GM23338 (cell line): ENCODE results near the gene ELMO3. TPM values are rescaled to one million over a fixed set of nuclear protein-coding genes. Genes with fewer than 3 reads are reported as not detected.
A peak's percentile ranks its signal among the peaks of the same experiment; 100 is the strongest.

Experiments
- ATAC-seq: fragments of 200-7000 bp; cut with Tn5 transposase; 3 replicates; pipeline ENCODE4 v1.9.1; 2020
- DNase-seq: peaks from one replicate; pipeline ENCODE4 v3.0.0-alpha.2; 2015; ENCODE audit warnings: low spot score
- H2AFZ ChIP-seq: fragments of 200-600 bp; sonication (generic); 2 replicates; pipeline ENCODE4 v1.8.0; 2016; ENCODE audit warnings: antibody characterized with exemption, mild to moderate bottlenecking, moderate library complexity
- H3F3A ChIP-seq: fragments of 200-600 bp; sonication (generic); replicated peaks from 2 replicates; pipeline ENCODE4 v1.8.0; 2017; ENCODE audit warnings: antibody characterized with exemption, mixed run types, low read depth
- H3K27ac ChIP-seq: fragments of 200-600 bp; sonication (generic); 2 replicates; pipeline ENCODE4 v1.6.1; 2016; ENCODE audit warnings: low read depth
- H3K27me3 ChIP-seq: fragments of 200-600 bp; sonication (generic); 2 replicates; pipeline ENCODE4 v1.8.0; 2016; ENCODE audit warnings: mild to moderate bottlenecking, mixed run types, moderate library complexity; ENCODE audit not compliant: insufficient read depth
- H3K36me3 ChIP-seq: fragments of 200-600 bp; sonication (generic); 2 replicates; pipeline ENCODE4 v1.8.0; 2016; ENCODE audit warnings: mild to moderate bottlenecking; ENCODE audit not compliant: insufficient read depth
- H3K4me1 ChIP-seq: fragments of 200-600 bp; sonication (generic); 2 replicates; pipeline ENCODE4 v1.8.0; 2016; ENCODE audit warnings: mild to moderate bottlenecking, moderate library complexity; ENCODE audit not compliant: insufficient read depth
- H3K4me2 ChIP-seq: fragments of 200-600 bp; sonication (generic); 2 replicates; pipeline ENCODE4 v1.7.1; 2017; ENCODE audit warnings: mixed run types
- H3K4me3 ChIP-seq: fragments of 200-600 bp; sonication (generic); 2 replicates; pipeline ENCODE4 v1.6.1; 2016; ENCODE audit warnings: mixed run types
- H3K79me2 ChIP-seq: fragments of 200-600 bp; sonication (generic); replicated peaks from 2 replicates; pipeline ENCODE4 v1.8.0; 2017; ENCODE audit warnings: mild to moderate bottlenecking; ENCODE audit not compliant: insufficient read depth
- H3K9me2 ChIP-seq: fragments of 200-600 bp; sonication (generic); 2 replicates; pipeline ENCODE4 v1.8.0; 2017; ENCODE audit not compliant: insufficient read depth
- H4K20me1 ChIP-seq: fragments of 200-600 bp; sonication (generic); replicated peaks from 2 replicates; pipeline ENCODE4 v1.8.0; 2017; ENCODE audit warnings: mild to moderate bottlenecking; ENCODE audit not compliant: insufficient read depth
- H3K27ac Mint-ChIP-seq: 2 replicates; pipeline ENCODE4 v1.8.0; 2020; ENCODE audit warnings: inconsistent platforms, mild to moderate bottlenecking, moderate library complexity, mixed read lengths
- H3K27me3 Mint-ChIP-seq: 3 replicates; pipeline ENCODE4 v1.8.0; 2022; ENCODE audit warnings: low read depth, mild to moderate bottlenecking, moderate library complexity, mixed read lengths, inconsistent platforms; ENCODE audit not compliant: insufficient read depth, poor library complexity
- H3K36me3 Mint-ChIP-seq: 3 replicates; pipeline ENCODE4 v1.8.0; 2021; ENCODE audit warnings: low read depth, mild to moderate bottlenecking, inconsistent platforms, moderate library complexity, mixed read lengths
- H3K4me1 Mint-ChIP-seq: 3 replicates; pipeline ENCODE4 v1.8.0; 2020; ENCODE audit warnings: mild to moderate bottlenecking, inconsistent platforms, mixed read lengths
- H3K4me3 Mint-ChIP-seq: 3 replicates; pipeline ENCODE4 v1.8.0; 2021; ENCODE audit warnings: moderate library complexity, mild to moderate bottlenecking, inconsistent platforms, mixed read lengths
- H3K9me3 Mint-ChIP-seq: 3 replicates; pipeline ENCODE4 v1.8.0; 2020; ENCODE audit warnings: moderate library complexity, mild to moderate bottlenecking, inconsistent platforms, mixed read lengths
- CREB1 ChIP-seq: fragments of 250-450 bp; sonication (Bioruptor Pico); IDR thresholded peaks from 2 replicates; pipeline ENCODE4 v1.5.0; 2020; ENCODE audit warnings: low read depth, mild to moderate bottlenecking, moderate library complexity
- EZH2 ChIP-seq: fragments of 200-600 bp; sonication (generic); IDR thresholded peaks from one replicate; pipeline ENCODE4 v1.8.0; 2017; ENCODE audit warnings: antibody characterized with exemption, mild to moderate bottlenecking, low read depth; ENCODE audit not compliant: unreplicated experiment
- JUNB ChIP-seq: IDR thresholded peaks from one replicate; pipeline ENCODE4 v1.6.1; 2016; ENCODE audit warnings: antibody characterized with exemption; ENCODE audit not compliant: unreplicated experiment
- NANOG ChIP-seq: IDR thresholded peaks from 2 replicates; pipeline ENCODE4 v1.6.1; 2016; ENCODE audit warnings: antibody characterized with exemption, borderline replicate concordance
- POLR2AphosphoS5 ChIP-seq: IDR thresholded peaks from 2 replicates; pipeline ENCODE4 v1.6.1; 2016; ENCODE audit warnings: antibody characterized with exemption, low read depth
- REST ChIP-seq: IDR thresholded peaks from one replicate; pipeline ENCODE4 v1.6.1; 2018; ENCODE audit warnings: antibody characterized with exemption; ENCODE audit not compliant: unreplicated experiment
- ZNF114 ChIP-seq: fragments of 250-450 bp; sonication (Bioruptor Pico); IDR thresholded peaks from 2 replicates; pipeline ENCODE4 v1.5.0; 2020; ENCODE audit warnings: mild to moderate bottlenecking, moderate library complexity
- polyA plus RNA-seq: library from polyadenylated mRNA; unstranded; fragments of >200 nt; fragmentation: Nextera tagmentation; extraction: Ambion mirVana; gene quantifications from 2 replicates; pipeline ENCODE4 v1.2.1, GENCODE V29; 2016
- total RNA-seq: library from RNA; depleted of rRNA; stranded (reverse); fragments of >200 nt; shearing (Covaris generic); gene quantifications from 2 replicates; pipeline ENCODE4 v1.2.3, GENCODE V29; 2014

Gene ELMO3
- total and polyA plus RNA-seq, 2 experiments from 2014 or later: 4.7 to 16.2 TPM

GRCh38 chr16:67174706-67175231, 24.2 kb upstream of the ELMO3 start:
- H3K79me2 ChIP-seq: no peaks in the 10 kb centered on the region
- DNase-seq: no peak
- no peaks in the 10 kb centered on the region for H3K36me3 ChIP-seq
- H3K9me3 Mint-ChIP-seq: no peaks in the 10 kb centered on the region; the same call in 1 of the 3 replicates
- peaks cover 82% of the 10 kb centered on the region for H3K27me3 Mint-ChIP-seq
- H3K27ac ChIP-seq: no peak overlapping the region
- peaks cover 78% of the 10 kb centered on the region for H3K27me3 ChIP-seq
- TF ChIP-seq CREB1 (CRISPR knock-in tag): no peak
- TF ChIP-seq ZNF114 (CRISPR knock-in tag): no peak
- peak; percentile 64 for TF ChIP-seq EZH2
- peak overlapping the region; percentile 81; the same call in 1 of the 2 replicates for H2AFZ ChIP-seq
- peak overlapping the region; percentile 88 for H3K4me2 ChIP-seq
- peaks cover 23% of the 10 kb centered on the region; the same call in 1 of the 2 replicates for H3F3A ChIP-seq
- H3K4me3 Mint-ChIP-seq: peak overlapping the region; percentile 76; the same call in 2 of the 3 replicates
- no peak; the same call in 2 of the 3 replicates for ATAC-seq
- peaks cover 11% of the 10 kb centered on the region for H4K20me1 ChIP-seq
- H3K4me3 ChIP-seq: peak overlapping the region; percentile 63
- H3K4me1 Mint-ChIP-seq: peaks cover 34% of the 10 kb centered on the region
- peaks cover 33% of the 10 kb centered on the region for H3K4me1 ChIP-seq
- peaks cover 3% of the 10 kb centered on the region; the same call in 2 of the 3 replicates for H3K36me3 Mint-ChIP-seq
- H3K27ac Mint-ChIP-seq: no peak overlapping the region
- H3K9me2 ChIP-seq: no peaks in the 10 kb centered on the region

DNA sequence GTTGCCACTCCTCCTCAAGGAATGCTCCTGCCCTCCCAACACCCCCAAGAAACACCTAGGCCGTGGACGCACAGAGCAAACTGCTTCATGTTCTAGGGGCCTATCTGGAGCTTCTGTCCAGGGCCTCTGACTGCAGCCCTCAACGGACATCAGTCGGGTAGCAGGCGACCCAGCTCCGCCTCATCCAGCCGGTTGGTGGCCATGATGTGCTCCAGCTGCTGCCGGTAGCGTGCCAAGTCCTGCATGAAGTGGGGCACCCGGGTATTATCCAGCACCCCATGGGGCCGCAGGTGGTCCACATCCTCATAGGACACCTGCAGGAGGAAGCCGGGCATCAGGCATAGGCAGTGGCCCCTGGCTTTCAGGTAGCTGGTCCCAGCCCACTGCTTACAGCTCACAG, 22.3 kb upstream of the ELMO3 start:
- peaks cover 3% of the 10 kb centered on the region; the same call in 2 of the 3 replicates for H3K36me3 Mint-ChIP-seq
- H2AFZ ChIP-seq: no peak overlapping the region
- no peaks in the 10 kb centered on the region for H3K79me2 ChIP-seq
- H3K4me1 ChIP-seq: peaks cover 25% of the 10 kb centered on the region; the same call in 1 of the 2 replicates
- H3K27me3 Mint-ChIP-seq: peaks cover 67% of the 10 kb centered on the region
- no peaks in the 10 kb centered on the region for H3K36me3 ChIP-seq
- H3K4me2 ChIP-seq: no peak overlapping the region
- DNase-seq: no peak
- no peak for TF ChIP-seq EZH2
- TF ChIP-seq JUNB: no peak
- peaks cover 11% of the 10 kb centered on the region for H4K20me1 ChIP-seq
- peaks cover 24% of the 10 kb centered on the region for H3K4me1 Mint-ChIP-seq
- H3K4me3 Mint-ChIP-seq: no peak overlapping the region; the same call in 2 of the 3 replicates
- no peak overlapping the region for H3K27ac ChIP-seq
- H3K27me3 ChIP-seq: peaks cover 62% of the 10 kb centered on the region
- no peak overlapping the region for H3K4me3 ChIP-seq
- no peak for ATAC-seq
- H3F3A ChIP-seq: peaks cover 16% of the 10 kb centered on the region; the same call in 1 of the 2 replicates
- no peak overlapping the region for H3K27ac Mint-ChIP-seq
- H3K9me3 Mint-ChIP-seq: no peaks in the 10 kb centered on the region; the same call in 1 of the 3 replicates
- H3K9me2 ChIP-seq: no peaks in the 10 kb centered on the region

- Histone ChIP-seq H4K20me1 (peaks cover 9% of the 10 kb centered on the region), H3K27ac (no peak overlapping the region), H2AFZ (peak overlapping the region; percentile 81), H3K4me1 (peaks cover 24% of the 10 kb centered on the region), H3K4me3 (peak overlapping the region; percentile 69), H3F3A (peaks cover 16% of the 10 kb centered on the region; the same call in 1 of the 2 replicates), H3K36me3 (no peaks in the 10 kb centered on the region), H3K4me2 (peak overlapping the region; percentile 84), H3K9me2 (no peaks in the 10 kb centered on the region), H3K79me2 (peaks cover 9% of the 10 kb centered on the region), H3K27me3 (peaks cover 49% of the 10 kb centered on the region)
- Mint-ChIP-seq H3K4me1 (peaks cover 23% of the 10 kb centered on the region), H3K4me3 (peak overlapping the region; percentile 70), H3K9me3 (no peaks in the 10 kb centered on the region; the same call in 1 of the 3 replicates), H3K27me3 (peaks cover 54% of the 10 kb centered on the region), H3K27ac (no peak overlapping the region), H3K36me3 (peaks cover 3% of the 10 kb centered on the region; the same call in 2 of the 3 replicates)
- TF ChIP-seq POLR2AphosphoS5: peak; percentile 90
- no peak for TF ChIP-seq NANOG
- peak; percentile 75 for TF ChIP-seq CREB1 (CRISPR knock-in tag)
- no peak for TF ChIP-seq EZH2
- TF ChIP-seq REST: no peak
- DNase-seq (peak; percentile 98), ATAC-seq (peak; percentile 85)
These were observed 20.9 kb upstream of the ELMO3 start for GRCh38 chr16:67177743-67178699.
